ENCODE results near the gene SOD3.

Gene SOD3

DNA sequence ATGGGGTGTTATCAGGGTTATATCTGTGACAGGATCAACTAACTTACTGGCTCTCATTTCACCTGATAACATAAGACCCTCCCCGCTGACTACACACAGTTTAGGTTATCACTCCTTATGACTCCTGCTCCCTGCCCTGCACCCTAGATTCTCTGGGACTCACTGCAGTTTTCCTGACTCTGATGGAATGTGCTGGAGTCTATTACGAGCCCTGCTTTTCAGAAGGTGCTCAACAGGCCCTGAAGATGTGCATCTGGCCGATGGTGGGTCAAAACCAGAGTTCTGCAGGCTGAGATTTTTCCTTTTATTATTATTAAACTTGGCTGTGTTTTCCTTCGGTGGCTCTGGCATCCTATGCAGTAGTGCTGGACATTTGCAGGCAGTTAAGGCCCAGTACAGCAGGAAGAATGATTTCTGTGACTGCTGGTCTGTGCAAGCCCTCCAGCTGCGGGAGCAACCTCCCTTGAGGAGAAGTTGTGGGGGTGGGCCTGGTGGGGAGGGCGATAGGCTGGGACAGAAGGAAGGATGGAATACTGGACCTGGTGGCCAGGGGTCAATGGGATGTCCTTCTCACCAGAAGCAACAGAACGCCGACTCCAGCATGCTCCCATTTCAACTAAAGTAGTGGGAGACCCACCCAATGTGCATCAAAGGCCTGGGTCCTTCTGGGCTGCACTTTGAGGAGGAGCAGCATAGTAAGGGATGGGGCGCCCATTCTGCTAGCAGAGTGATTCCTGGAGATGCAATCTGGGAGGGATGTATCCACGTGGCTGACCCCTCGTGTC, 11.0 kb downstream of the SOD3 start:
- no peaks in the 10 kb centered on the region for H3K36me3 ChIP-seq (ENCODE audit: control insufficient read depth, low read depth, low read length)
- H3K9me3 ChIP-seq (ENCODE audit: control insufficient read depth, low read depth, low read length) = no peaks in the 10 kb centered on the region
- peaks cover 4% of the 10 kb centered on the region for H3K27me3 ChIP-seq (ENCODE audit: control insufficient read depth, insufficient read depth, low read length)
- no peak overlapping the region for H3K4me3 ChIP-seq (ENCODE audit: low read length)
- H3K9ac ChIP-seq (ENCODE audit: low read length) = no peak overlapping the region
- H3K4me1 ChIP-seq (ENCODE audit: control insufficient read depth, low read depth, low read length) = peaks cover 6% of the 10 kb centered on the region
- H3K27ac ChIP-seq (ENCODE audit: low read length) = no peak overlapping the region

DNA sequence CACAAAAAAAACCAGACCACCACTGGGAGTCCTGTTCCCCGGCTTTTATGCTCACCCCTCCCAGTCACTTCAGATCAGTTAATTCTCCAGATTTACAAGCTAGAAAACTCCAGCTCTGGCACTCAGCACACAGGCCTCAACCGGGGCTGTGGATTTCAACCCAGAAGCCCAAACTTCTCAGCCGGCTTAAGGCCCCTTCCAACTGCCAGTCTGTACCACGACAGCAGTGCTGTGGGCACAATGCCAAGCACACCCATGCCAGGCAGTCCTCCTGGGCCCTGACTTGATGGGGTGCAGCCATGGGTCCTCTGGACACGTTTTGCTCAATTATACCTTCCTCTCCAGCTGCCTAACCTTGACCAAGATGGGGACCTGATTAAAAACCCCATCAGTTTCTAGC, 12.2 kb downstream of the SOD3 start:
- peaks cover 6% of the 10 kb centered on the region for H3K4me1 ChIP-seq (ENCODE audit: control insufficient read depth, low read depth, low read length)
- H3K9ac ChIP-seq (ENCODE audit: low read length) = no peak overlapping the region
- H3K9me3 ChIP-seq (ENCODE audit: control insufficient read depth, low read depth, low read length) = no peaks in the 10 kb centered on the region
- no peaks in the 10 kb centered on the region for H3K36me3 ChIP-seq (ENCODE audit: control insufficient read depth, low read depth, low read length)
- H3K27me3 ChIP-seq (ENCODE audit: control insufficient read depth, insufficient read depth, low read length) = no peaks in the 10 kb centered on the region
- H3K27ac ChIP-seq (ENCODE audit: low read length) = no peak overlapping the region
- H3K4me3 ChIP-seq (ENCODE audit: low read length) = no peak overlapping the region

DNA sequence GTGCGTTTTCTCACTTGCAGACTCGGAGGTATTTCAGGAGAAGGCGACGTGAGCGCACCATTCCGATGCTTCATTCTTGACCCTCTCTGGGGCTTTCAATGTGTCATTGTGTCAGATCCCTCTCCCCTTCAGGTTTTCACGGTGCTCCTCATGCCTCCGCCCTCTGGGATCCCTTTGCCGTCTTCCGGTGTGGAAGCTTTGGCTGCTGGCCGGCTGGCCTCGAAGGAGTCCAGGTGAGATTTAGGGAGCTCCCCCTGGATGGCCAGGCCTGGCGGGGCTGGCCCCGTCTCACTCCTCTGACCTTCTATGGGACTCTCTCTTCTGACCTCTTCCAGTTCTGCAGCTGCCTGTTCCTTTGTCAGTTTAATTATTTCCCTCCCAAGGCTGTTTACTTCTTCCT, 12.9 kb downstream of the SOD3 start:
- H3K9me3 ChIP-seq (ENCODE audit: control insufficient read depth, low read depth, low read length) = no peaks in the 10 kb centered on the region
- H3K9ac ChIP-seq (ENCODE audit: low read length) = no peak overlapping the region
- H3K27ac ChIP-seq (ENCODE audit: low read length) = no peak overlapping the region
- peaks cover 6% of the 10 kb centered on the region for H3K4me1 ChIP-seq (ENCODE audit: control insufficient read depth, low read depth, low read length)
- H3K36me3 ChIP-seq (ENCODE audit: control insufficient read depth, low read depth, low read length) = no peaks in the 10 kb centered on the region
- H3K4me3 ChIP-seq (ENCODE audit: low read length) = no peak overlapping the region
- no peaks in the 10 kb centered on the region for H3K27me3 ChIP-seq (ENCODE audit: control insufficient read depth, insufficient read depth, low read length)

DNA sequence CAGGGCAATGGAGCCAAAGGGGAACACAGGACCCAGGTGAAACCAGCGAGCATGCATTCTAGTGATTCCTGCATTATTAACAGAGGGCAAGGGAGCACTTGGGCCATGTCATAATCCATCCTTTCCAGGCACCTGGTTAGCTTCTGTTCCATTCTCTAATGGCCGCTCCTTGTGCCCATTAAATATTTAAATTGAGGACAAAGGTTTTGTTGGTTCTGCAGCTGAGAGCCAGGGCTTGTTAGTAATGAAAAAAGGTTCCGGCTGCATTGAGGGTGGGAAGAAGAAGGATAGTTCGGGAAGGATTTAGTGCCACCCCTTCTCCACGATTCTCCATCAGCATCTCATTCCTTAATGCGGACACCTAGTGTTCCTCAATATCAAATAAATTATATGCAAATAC, 13.6 kb downstream of the SOD3 start:
- Histone ChIP-seq H3K4me3 (ENCODE audit: low read length) (no peak overlapping the region), H3K36me3 (ENCODE audit: control insufficient read depth, low read depth, low read length) (no peaks in the 10 kb centered on the region), H3K4me1 (ENCODE audit: control insufficient read depth, low read depth, low read length) (peaks cover 6% of the 10 kb centered on the region), H3K9ac (ENCODE audit: low read length) (no peak overlapping the region), H3K27me3 (ENCODE audit: control insufficient read depth, insufficient read depth, low read length) (no peaks in the 10 kb centered on the region), H3K27ac (ENCODE audit: low read length) (no peak overlapping the region), H3K9me3 (ENCODE audit: control insufficient read depth, low read depth, low read length) (no peaks in the 10 kb centered on the region)

DNA sequence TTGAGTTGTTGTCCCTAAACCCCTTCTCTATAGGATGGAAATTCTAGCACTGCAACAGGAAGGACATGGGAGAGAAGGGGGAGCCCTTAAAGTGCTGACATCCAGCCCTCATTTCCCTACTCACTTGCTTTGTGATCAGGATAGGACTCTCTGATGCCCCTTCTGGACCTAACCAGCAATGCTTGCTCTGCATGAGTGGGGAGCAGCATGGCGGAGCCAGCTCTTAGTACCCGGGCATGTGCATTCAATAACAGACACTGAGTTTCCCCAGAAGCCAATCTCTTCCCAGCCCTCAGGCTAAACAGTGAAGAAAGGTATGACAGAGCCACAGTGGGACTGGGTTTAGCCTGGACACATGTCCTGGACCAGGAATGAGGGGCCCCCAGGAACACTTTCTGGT, 14.0 kb downstream of the SOD3 start:
- peaks cover 6% of the 10 kb centered on the region for H3K4me1 ChIP-seq (ENCODE audit: control insufficient read depth, low read depth, low read length)
- H3K4me3 ChIP-seq (ENCODE audit: low read length) = no peak overlapping the region
- no peaks in the 10 kb centered on the region for H3K27me3 ChIP-seq (ENCODE audit: control insufficient read depth, insufficient read depth, low read length)
- H3K9me3 ChIP-seq (ENCODE audit: control insufficient read depth, low read depth, low read length) = no peaks in the 10 kb centered on the region
- no peak overlapping the region for H3K9ac ChIP-seq (ENCODE audit: low read length)
- no peak overlapping the region for H3K27ac ChIP-seq (ENCODE audit: low read length)
- no peaks in the 10 kb centered on the region for H3K36me3 ChIP-seq (ENCODE audit: control insufficient read depth, low read depth, low read length)

DNA sequence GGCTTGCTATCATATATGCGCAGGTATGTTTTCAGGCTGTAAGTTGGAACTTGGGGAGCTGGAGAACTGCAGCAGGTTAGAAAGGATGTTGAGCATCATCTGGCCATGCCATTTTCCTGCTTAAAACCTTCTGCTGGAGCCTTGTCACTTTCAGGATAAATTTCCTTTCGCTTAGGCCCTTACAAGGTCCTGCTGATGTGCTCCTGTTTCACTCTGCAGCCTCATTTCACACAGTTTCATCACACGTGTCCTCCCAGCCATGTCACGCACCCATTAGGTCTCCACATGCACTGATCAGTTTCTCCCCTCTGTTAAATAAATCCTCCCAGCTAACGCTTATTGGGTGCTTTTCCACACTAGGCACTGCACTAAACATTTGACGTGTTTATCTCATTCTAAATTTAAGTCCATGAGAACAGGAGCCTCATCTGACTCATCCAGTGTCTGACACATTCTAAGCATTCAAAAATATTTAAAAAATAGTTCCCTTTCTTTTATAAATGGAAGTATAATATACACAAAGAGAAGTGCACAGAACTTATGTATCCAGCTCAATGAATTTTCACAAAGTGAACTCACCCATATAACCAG, 14.5 kb downstream of the SOD3 start:
- Histone ChIP-seq H3K36me3 (ENCODE audit: control insufficient read depth, low read depth, low read length) (no peaks in the 10 kb centered on the region), H3K27ac (ENCODE audit: low read length) (no peak overlapping the region)

DNA sequence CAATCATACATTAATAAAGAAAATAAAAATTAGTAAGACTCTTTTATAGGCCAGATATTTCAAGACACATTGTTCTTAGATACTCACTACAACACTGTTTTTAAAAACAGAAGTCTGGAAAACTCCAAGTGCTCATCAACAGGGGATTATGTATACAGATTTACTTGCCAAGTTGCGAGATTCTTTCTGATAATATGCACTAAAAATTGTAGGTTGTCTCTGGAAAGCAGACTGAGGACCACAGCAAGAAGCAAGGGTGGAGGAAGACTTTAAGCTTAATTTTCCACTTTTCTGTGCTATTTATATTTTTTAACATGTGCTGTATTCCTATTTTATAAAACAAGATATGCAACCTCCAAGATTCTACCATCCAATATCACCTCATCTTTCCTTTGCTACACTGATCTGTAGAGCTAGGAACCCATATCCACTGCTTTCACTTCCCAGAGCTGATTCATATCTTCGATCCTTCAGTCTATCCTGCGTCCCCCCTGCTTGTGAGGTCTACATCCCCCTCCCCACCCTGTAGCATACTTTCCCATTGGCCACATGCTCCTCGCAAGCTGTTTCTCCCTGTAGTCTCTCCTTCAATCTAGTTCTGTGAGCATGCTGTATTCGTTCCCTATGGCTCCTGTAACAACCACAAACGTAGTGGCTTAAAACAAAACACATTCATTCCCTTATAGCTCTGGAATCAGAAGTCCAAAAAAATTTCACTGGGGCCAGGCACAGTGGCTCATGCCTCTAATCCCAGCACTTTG, 15.7 kb downstream of the SOD3 start:
- H3K4me3 ChIP-seq (ENCODE audit: low read length) = no peak overlapping the region
- H3K9me3 ChIP-seq (ENCODE audit: control insufficient read depth, low read depth, low read length) = no peaks in the 10 kb centered on the region
- no peaks in the 10 kb centered on the region for H3K36me3 ChIP-seq (ENCODE audit: control insufficient read depth, low read depth, low read length)
- no peaks in the 10 kb centered on the region for H3K27me3 ChIP-seq (ENCODE audit: control insufficient read depth, insufficient read depth, low read length)
- no peak overlapping the region for H3K27ac ChIP-seq (ENCODE audit: low read length)
- H3K4me1 ChIP-seq (ENCODE audit: control insufficient read depth, low read depth, low read length) = no peaks in the 10 kb centered on the region
- no peak overlapping the region for H3K9ac ChIP-seq (ENCODE audit: low read length)

More for the DNA sequence above, 14.5 kb downstream of the SOD3 start:
- H3K4me1 ChIP-seq (ENCODE audit: control insufficient read depth, low read depth, low read length) = peaks cover 6% of the 10 kb centered on the region
- H3K27me3 ChIP-seq (ENCODE audit: control insufficient read depth, insufficient read depth, low read length) = no peaks in the 10 kb centered on the region
- H3K4me3 ChIP-seq (ENCODE audit: low read length) = no peak overlapping the region
- no peak overlapping the region for H3K9ac ChIP-seq (ENCODE audit: low read length)
- H3K9me3 ChIP-seq (ENCODE audit: control insufficient read depth, low read depth, low read length) = no peaks in the 10 kb centered on the region

DNA sequence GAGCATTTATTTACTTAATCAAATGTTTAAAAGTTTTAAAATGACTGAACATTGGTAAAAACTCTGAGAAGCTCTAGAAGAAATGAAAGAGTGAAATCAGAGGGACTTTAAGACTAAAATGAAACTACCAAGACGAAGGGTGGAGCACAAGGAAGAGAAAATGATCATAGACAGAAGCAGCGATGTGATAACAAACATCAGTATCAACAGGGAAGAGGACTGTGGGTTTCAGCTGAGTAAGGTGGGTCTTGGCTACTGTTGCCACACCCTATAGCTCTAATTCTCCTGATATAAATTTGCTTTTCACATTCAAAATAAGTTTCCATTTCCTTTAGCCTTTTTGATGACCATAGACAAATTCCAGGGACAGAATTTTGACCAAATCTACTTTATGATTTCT, 18.4 kb downstream of the SOD3 start:
- Histone ChIP-seq H3K36me3 (ENCODE audit: control insufficient read depth, low read depth, low read length) (no peaks in the 10 kb centered on the region), H3K9me3 (ENCODE audit: control insufficient read depth, low read depth, low read length) (no peaks in the 10 kb centered on the region), H3K27ac (ENCODE audit: low read length) (no peak overlapping the region), H3K4me3 (ENCODE audit: low read length) (no peak overlapping the region), H3K4me1 (ENCODE audit: control insufficient read depth, low read depth, low read length) (no peaks in the 10 kb centered on the region), H3K27me3 (ENCODE audit: control insufficient read depth, insufficient read depth, low read length) (no peaks in the 10 kb centered on the region), H3K9ac (ENCODE audit: low read length) (no peak overlapping the region)

DNA sequence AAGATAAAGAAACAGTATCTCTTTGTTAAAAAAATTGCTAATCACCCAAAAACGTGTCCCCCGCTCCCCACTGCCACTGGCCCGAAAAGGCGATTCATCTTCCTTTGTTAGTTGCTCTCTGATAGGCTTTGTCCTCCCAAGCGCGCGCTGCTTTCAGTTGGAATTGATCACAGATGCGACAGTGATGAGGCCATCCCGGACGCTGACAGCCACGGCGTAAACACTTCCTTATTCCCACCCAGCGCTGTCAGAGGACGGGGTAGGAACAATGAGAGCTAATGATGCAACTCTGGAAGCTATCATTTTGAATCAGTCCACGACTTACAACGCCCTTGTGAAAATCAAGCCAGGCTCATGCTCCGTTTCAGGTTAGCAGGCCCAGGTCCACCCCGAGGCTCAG, 21.4 kb downstream of the SOD3 start:
- Histone ChIP-seq H3K4me3 (ENCODE audit: low read length) (no peak overlapping the region), H3K36me3 (ENCODE audit: control insufficient read depth, low read depth, low read length) (no peaks in the 10 kb centered on the region), H3K27ac (ENCODE audit: low read length) (no peak overlapping the region), H3K27me3 (ENCODE audit: control insufficient read depth, insufficient read depth, low read length) (no peaks in the 10 kb centered on the region), H3K9ac (ENCODE audit: low read length) (no peak overlapping the region), H3K4me1 (ENCODE audit: control insufficient read depth, low read depth, low read length) (no peaks in the 10 kb centered on the region), H3K9me3 (ENCODE audit: control insufficient read depth, low read depth, low read length) (no peaks in the 10 kb centered on the region)

DNA sequence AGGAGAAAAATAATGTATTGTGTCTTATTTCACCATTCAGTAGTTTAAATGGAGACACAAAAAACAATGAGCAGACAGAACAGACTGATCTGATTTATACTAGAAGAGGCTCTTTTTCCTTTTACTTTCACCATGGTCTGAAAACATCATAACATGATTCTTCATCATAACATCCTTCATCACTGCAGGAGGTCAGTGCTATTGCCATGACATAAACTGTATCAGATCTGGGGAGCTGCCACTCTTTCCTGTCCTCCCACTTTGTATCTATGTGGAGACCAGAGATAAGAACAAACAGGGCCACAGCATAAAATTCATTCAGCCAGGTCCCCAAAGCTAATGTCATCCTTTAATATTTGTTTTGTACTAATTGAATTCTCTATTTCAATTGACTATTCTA, 25.2 kb downstream of the SOD3 start:
- H3K4me3 ChIP-seq (ENCODE audit: low read length) = no peak overlapping the region
- H3K9me3 ChIP-seq (ENCODE audit: control insufficient read depth, low read depth, low read length) = no peaks in the 10 kb centered on the region
- H3K27me3 ChIP-seq (ENCODE audit: control insufficient read depth, insufficient read depth, low read length) = no peaks in the 10 kb centered on the region
- no peak overlapping the region for H3K27ac ChIP-seq (ENCODE audit: low read length)
- H3K9ac ChIP-seq (ENCODE audit: low read length) = no peak overlapping the region
- H3K36me3 ChIP-seq (ENCODE audit: control insufficient read depth, low read depth, low read length) = no peaks in the 10 kb centered on the region
- H3K4me1 ChIP-seq (ENCODE audit: control insufficient read depth, low read depth, low read length) = no peaks in the 10 kb centered on the region

DNA sequence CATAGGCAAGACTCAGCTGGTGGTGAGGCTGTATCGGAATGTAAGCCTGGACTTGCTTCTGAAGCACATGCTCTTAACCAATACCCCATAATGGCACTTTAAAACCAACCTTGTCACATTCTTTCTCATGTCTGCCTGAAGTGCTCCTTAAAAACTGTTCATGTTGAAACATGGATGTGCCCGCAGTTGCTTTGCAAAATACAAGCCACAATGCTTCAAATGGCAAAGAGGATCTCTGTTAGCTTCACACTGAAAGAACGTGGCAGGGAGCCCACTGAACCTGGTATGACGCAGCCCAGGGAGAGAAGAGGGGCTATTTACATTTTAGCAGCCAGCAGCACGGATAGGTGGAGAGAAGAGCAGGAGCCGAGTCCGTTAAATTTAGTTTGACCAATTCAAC, 29.3 kb downstream of the SOD3 start:
- H3K9me3 ChIP-seq (ENCODE audit: control insufficient read depth, low read depth, low read length) = no peaks in the 10 kb centered on the region
- H3K9ac ChIP-seq (ENCODE audit: low read length) = no peak overlapping the region
- no peak overlapping the region for H3K27ac ChIP-seq (ENCODE audit: low read length)
- H3K36me3 ChIP-seq (ENCODE audit: control insufficient read depth, low read depth, low read length) = no peaks in the 10 kb centered on the region
- H3K4me3 ChIP-seq (ENCODE audit: low read length) = no peak overlapping the region
- no peaks in the 10 kb centered on the region for H3K27me3 ChIP-seq (ENCODE audit: control insufficient read depth, insufficient read depth, low read length)
- H3K4me1 ChIP-seq (ENCODE audit: control insufficient read depth, low read depth, low read length) = no peaks in the 10 kb centered on the region

All from iPS-18a (cell line).